Umbilical cord (tissue), 2 donors: Measurements from ENCODE around the gene CDC27. TPM values are rescaled to one million over a fixed set of nuclear protein-coding genes. Genes with fewer than 3 reads are reported as not detected.
"Not testable (repeated sequence)": the region's sequence is repeated elsewhere in the genome, so short reads cannot be mapped to it uniquely, and the experiment has no call there.

Experiments used
- DNase-seq: peaks from one replicate; pipeline ENCODE4 v3.0.0-alpha.2; 2015; ENCODE audit warnings: low spot score
- total RNA-seq: library from RNA; depleted of rRNA; stranded (reverse); fragments of >200 nt; gene quantifications from one replicate; pipeline ENCODE4 v1.2.3, GENCODE V29; 2014; ENCODE audit warnings: low replicate concordance; ENCODE audit not compliant: insufficient read depth

The CDC27 gene
- total RNA-seq, 1 donor from 2014 or later, result 91.5 TPM

- no peak for DNase-seq
Measured at GRCh38 chr17:47135235-47135634, 53.9 kb downstream of the CDC27 start.

GRCh38 chr17:47134354-47134753, 54.7 kb downstream of the CDC27 start:
- not testable (repeated sequence) for DNase-seq

GRCh38 chr17:47131761-47132160, 57.3 kb downstream of the CDC27 start:
- DNase-seq, result no peak

GRCh38 chr17:47126835-47127234, 62.3 kb downstream of the CDC27 start:
- not testable (repeated sequence) for DNase-seq

GRCh38 chr17:47123262-47123661, 65.8 kb downstream of the CDC27 start:
- DNase-seq, result not testable (repeated sequence)

GRCh38 chr17:47120521-47121095, 68.5 kb downstream of the CDC27 start:
- DNase-seq, result no peak

GRCh38 chr17:47119746-47120520, 69.2 kb downstream of the CDC27 start:
- no peak for DNase-seq

- no peak for DNase-seq
Measured at GRCh38 chr17:47117386-47117785, 71.7 kb downstream of the CDC27 start.

- no peak for DNase-seq
Measured at GRCh38 chr17:47106130-47106529, 83.0 kb downstream of the CDC27 start.

GRCh38 chr17:47105246-47105645, 83.8 kb downstream of the CDC27 start:
- DNase-seq, result peak; percentile 13

GRCh38 chr17:47102914-47103313, 86.2 kb downstream of the CDC27 start:
- DNase-seq, result no peak

GRCh38 chr17:47099987-47100711, 88.9 kb downstream of the CDC27 start:
- DNase-seq, result peak; percentile 97

GRCh38 chr17:47099451-47099986, 89.6 kb downstream of the CDC27 start:
- no peak for DNase-seq

GRCh38 chr17:47096343-47096742, 92.8 kb downstream of the CDC27 start:
- no peak for DNase-seq

- no peak for DNase-seq
Measured at GRCh38 chr17:47095268-47095667, 93.8 kb downstream of the CDC27 start.

GRCh38 chr17:47087093-47087492, 102.0 kb downstream of the CDC27 start:
- DNase-seq, result no peak

GRCh38 chr17:47085736-47086135, 103.4 kb downstream of the CDC27 start:
- DNase-seq, result no peak

- DNase-seq, result no peak
Measured at GRCh38 chr17:47078801-47079200, 110.3 kb downstream of the CDC27 start.

- DNase-seq, result no peak
Measured at GRCh38 chr17:47077576-47077975, 111.5 kb downstream of the CDC27 start.

- DNase-seq, result no peak
Measured at GRCh38 chr17:47076171-47076570, 112.9 kb downstream of the CDC27 start.

- DNase-seq, result not testable (repeated sequence)
Measured at GRCh38 chr17:47074361-47074760, 114.7 kb downstream of the CDC27 start.

GRCh38 chr17:47073629-47074028, 115.5 kb downstream of the CDC27 start:
- not testable (repeated sequence) for DNase-seq
